ENCODE data around the gene CDH5.

CDH5 gene

DNA sequence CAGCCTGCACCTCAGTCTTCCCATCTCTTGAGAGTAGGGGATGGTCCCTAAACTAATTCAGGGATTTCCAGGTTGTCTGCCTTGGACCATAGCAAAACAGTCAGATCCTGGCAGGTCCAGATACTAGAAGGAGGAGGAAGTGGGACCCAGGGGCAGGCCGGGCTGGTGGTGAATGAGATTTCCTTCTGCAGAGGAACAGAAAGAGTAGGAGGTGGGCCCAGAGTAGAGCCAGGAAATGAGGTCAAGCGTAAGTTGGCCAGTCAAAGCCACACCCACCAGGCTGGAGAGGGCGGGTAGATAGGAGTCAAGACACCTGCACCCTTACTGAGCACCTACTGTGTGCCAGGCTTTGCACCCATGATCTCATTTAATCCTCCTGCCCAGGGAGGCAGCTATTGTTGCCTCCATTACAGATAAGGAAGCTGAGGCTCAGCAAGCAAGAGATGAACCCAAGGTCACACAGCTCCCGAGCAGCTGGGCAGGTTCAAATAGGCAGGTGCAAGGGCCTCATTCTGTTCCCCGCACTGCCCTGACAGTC lies 2.6 kb downstream of the CDH5 start:
- peak; percentile 26 for DNase-seq (ENCODE audit: low read depth, low spot score)
- H3K4me3 ChIP-seq (ENCODE audit: low read length): no peak overlapping the region

DNA sequence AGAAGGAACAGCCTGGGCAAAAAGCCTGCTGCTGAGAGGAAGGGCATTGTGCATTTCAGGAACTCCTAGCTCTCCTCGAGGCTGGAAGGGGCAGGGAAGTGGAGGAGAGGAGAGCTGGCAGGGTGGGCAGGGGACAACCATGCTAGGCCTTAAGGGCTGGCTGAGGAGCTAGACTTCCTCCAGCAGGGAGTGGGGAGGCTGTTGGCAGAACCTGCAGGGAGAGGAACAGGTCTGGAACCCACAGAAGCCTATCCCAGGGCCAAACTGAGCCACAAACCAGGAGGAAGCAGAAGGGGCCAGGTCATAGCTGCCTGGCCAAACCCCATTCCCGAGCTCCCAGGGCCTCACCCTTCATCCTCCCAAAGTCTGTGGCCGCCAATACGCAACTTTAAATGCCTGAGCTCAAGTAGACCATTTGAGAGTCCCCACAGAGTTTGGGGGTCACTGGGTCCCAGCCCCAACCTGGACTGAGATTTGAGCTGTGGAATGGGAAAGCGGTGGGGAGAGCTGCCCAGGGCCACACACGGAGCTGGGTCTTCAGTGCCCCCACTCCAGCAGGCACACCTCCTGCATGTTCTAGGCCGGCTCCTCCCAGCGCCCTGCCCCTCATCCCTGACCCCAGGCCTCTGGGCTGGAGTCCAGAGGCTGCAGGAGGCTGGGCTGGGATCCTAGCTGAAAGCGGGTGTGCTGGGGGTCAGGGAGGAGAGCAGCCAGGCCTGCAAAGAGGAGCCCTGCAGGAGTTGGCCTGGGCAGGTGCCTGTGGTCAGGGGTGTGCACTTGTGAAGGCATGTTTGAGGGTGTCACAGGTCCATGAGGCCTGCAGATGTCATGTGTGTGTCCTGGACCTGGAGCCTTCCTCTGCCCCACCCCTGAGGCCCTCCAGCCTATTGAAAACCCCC lies 4.5 kb downstream of the CDH5 start:
- no peak overlapping the region for H3K4me3 ChIP-seq (ENCODE audit: low read length)
- no peak for DNase-seq (ENCODE audit: low read depth, low spot score)

DNA sequence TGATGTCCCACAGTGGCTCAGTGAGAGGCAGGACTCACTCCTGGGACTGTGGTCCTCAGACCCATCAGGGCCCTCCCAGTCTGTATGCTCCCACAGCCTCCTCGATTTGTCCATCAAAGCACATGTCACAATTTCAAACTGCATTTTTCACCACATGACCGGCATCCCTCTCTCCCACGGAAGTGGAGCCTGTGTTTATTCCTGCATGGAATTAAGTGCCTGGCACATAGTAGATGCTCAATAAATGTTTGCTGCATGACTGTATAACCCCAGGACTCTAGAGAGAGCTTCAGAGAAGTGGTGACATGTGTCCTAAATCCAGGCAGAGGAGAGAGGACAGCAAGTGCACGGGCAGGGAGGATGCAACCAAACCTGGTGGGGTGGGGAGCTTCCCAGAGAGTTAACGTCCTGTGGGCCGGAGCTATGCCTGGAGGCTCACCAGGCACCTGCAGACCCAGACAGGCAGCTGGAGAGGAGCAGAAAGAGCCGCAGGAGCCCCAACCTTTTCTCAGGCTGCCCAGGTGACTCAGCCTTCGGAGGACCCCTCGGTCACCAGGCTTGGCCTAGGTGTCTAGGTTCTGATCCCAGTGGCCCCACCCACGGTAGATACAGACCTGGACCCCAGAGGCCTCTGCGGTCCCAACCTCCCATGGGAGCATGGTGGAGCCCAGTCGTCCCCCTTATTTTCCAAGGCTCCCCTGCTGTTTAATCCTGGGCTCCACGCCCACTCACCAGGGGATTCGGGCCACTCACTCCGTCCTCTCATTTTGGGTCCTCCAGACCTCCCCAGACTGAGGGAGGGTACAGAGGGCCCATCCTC lies 5.8 kb downstream of the CDH5 start:
- no peak overlapping the region for H3K4me3 ChIP-seq (ENCODE audit: low read length)
- no peak for DNase-seq (ENCODE audit: low read depth, low spot score)

DNA sequence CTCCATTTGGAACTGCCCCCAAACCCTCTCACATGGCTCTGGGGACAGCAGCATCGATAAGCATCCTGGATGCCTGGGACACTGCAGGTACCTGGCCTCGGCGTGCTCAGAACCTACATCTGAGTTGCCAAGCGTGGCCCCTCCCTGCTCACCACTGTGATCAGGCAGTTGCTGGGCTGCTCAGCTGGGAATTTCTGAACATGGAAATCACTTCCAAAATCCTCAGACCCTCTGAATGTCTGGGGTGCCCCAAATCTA lies 6.3 kb downstream of the CDH5 start:
- DNase-seq (ENCODE audit: low read depth, low spot score): no peak
- H3K4me3 ChIP-seq (ENCODE audit: low read length): no peak overlapping the region

DNA sequence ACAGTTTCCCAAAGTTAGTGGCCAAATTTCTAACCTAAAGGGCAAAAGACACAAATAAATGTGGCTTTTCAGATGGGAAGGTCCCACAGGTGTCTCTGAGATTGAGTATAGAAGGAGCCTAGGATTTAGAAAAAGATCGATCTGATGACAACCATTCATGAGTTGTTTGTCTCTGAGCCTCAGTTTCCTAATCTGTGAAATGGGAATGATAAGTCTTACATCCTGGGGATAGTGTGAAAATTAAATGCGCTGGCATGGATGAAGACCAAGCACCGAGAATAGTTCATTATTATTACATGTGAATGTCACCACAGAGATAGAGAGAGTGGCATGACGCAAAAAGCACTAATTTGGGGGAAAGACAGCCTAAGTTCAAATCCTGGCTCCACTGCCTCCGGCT lies 7.2 kb downstream of the CDH5 start:
- DNase-seq (ENCODE audit: low read depth, low spot score): no peak
- H3K4me3 ChIP-seq (ENCODE audit: low read length): no peak overlapping the region

DNA sequence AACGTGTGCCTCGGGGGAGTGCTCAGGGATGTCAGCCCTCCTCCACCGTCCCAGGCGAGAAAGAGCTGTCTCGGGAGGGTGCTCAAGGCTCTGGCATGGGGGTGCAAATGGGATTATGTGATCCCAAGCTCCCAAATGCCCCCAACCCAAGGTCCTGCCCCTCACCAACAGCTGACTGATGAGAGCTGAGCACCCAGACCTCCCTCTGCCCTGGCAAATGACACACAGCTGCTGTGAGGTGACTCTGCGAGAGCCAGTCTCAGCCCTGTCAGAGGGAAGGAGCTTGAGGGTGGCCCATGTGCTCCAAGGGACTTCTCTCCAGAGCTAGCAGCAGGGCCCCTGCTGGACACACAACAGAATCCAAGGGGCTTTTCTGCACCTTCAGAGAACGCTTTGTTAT lies 7.7 kb downstream of the CDH5 start:
- no peak overlapping the region for H3K4me3 ChIP-seq (ENCODE audit: low read length)
- DNase-seq (ENCODE audit: low read depth, low spot score): no peak

DNA sequence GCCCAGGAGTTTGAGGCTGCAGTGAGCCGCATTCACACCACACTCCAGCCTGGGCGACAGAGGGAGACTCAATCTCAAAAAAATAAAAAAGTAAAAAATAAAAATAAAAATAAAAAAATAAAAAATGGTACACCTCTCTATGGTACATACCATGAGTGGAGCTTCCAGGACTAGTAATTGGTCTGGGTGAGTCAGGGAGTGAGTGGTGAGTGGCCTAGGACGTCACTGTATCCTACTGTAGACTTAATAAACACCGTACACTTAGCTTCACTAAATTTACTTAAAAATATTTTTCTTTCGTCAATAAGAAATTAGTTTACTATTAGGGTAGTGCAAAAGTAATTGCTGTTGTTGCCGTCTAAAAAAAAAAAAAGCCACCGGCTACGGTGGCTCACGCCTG lies 9.0 kb downstream of the CDH5 start:
- no peak overlapping the region for H3K4me3 ChIP-seq (ENCODE audit: low read length)
- no peak for DNase-seq (ENCODE audit: low read depth, low spot score)

DNA sequence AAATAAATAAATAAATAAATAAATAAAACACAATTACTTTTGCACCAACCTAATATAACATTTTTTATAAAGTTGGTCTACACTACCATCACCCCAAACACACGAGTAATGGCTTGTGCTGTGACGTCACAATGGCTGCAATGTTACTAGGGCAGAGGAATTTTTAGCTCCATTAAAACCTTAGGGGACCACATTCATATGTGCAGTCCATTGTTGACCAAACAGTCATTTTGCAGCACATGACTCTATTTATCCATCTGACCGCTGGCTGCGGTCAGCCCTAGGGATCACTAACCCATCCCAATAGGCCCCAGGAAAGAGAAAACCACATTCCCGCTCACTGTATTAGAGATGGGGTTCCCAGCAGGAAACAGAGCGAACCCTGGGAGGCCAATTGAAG lies 9.6 kb downstream of the CDH5 start:
- H3K4me3 ChIP-seq (ENCODE audit: low read length): no peak overlapping the region
- no peak for DNase-seq (ENCODE audit: low read depth, low spot score)

DNA sequence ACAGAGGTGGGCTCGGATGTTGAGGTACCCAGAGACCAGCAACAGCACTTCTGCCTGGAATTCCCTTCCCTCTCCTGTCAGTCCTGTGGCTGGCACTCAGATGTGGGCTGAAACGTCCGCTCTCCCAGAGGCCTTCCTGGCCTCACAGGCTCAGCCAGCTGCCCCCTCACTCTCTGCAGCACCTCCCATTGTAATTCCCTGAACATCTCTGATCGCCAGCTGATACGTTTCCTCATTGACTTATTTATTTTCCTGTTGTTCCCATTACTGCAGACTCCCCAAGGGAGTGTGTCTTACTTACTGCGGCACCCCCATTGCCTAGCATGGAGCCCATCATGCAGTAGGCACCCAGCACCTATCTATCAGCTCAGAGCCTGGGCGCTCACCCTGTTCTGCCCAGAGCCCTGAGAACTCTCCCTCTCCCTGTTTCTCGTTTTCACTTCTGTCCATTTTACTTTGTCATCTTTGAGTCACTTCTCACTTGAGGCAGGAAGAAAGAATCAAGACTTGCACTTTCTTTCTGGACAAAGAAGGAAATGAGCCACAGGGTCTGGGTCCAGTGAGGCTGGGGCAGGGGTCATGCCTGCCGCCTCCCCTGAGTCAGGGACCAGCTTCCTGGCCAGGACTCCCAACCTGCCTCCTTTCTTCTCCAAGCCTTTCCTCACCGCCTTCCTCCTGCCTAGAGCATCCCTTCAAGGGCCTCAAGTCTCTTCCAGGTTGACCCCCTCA lies 10.2 kb downstream of the CDH5 start:
- no peak overlapping the region for H3K4me3 ChIP-seq (ENCODE audit: low read length)
- no peak for DNase-seq (ENCODE audit: low read depth, low spot score)

DNA sequence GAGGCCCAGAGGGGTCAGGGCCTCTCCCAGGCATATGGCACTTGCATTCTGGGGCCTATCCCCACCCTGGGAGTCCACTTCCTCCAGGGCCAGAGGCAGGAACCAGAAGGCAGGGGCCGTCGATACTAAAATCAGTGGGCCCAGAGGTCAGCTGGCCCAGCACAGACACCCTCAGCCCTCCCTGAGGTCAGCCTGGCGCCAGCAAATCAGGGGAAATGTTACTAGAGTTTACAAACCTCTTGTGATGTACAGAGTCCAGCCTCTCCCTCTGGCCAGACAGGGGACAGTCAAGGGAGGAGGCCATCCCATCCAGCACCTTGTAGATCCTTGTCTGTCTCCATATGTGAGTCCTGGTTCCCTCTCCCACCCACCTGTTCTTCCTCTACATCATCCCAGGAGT lies 10.8 kb downstream of the CDH5 start:
- DNase-seq (ENCODE audit: low read depth, low spot score): no peak
- no peak overlapping the region for H3K4me3 ChIP-seq (ENCODE audit: low read length)

DNA sequence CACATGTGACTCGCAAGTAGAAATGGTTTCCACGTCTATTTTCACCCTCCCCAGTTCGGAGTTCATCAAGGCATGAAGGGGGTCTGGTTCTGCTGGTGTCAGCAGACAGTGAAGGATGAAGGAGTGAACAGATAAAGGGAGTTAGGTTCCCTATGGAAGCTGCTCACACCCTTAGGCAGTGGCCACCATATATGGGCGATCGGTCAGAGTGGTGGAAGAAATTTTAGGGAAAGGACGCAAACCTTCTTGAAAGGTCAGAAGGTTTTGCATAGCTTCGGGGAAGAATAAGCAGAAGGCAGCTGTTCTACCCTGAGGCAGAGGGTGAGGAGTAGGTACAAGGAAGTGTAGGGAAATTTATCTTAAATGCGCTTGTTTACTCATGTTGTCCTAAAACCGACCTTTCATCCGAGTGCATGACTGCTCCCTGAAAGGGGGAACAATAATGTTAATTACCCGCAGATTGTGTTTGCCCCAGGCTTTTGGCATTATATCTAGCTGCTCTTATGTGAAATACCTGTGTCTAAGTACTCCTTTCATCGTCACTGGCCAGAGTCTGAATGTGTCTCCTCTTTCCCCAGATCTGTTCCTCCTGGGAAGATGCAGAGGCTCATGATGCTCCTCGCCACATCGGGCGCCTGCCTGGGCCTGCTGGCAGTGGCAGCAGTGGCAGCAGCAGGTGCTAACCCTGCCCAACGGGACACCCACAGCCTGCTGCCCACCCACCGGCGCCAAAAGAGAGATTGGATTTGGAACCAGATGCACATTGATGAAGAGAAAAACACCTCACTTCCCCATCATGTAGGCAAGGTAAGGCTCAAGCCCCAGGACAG lies 12.5 kb downstream of the CDH5 start:
- no peak for DNase-seq (ENCODE audit: low read depth, low spot score)
- no peak overlapping the region for H3K4me3 ChIP-seq (ENCODE audit: low read length)

DNA sequence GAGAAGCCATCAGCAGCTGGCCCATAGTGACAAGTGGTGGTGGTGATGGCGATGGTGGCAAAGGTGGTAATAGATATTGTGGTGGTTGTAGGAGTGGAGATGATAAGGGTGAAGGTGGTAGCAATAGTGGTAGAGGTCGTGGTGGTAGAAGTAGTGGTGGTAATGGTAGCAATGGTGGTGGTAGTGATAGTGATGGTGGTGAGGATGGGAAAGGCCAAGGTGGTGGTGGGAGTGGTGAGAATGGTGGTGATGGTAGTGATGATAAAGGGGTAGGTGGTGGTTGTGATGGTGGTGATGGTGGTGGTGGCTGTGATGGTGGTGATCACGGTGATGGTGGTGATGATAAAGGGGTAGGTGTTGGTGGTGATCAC lies 13.1 kb downstream of the CDH5 start:
- no peak overlapping the region for H3K4me3 ChIP-seq (ENCODE audit: low read length)
- DNase-seq (ENCODE audit: low read depth, low spot score): no peak

DNA sequence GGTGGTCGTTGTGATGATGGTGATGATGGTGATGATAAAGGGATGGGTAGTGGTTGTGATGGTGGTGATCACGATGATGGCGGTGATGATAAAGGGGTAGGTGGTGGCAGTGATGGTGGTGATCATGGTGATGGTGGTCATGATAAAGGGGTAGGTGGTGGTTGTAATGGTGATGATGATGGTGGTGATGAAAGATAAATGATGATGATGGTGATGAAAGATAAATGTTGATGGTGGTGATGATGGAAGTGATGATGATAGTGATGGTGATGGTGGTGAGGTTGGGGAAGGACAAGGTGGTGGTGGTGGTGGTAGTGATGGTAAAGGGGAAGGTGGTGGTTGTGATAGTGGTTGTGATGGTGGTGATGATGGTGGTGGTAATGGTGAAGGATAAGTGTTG lies 13.9 kb downstream of the CDH5 start:
- no peak overlapping the region for H3K4me3 ChIP-seq (ENCODE audit: low read length)
- DNase-seq (ENCODE audit: low read depth, low spot score): no peak

DNA sequence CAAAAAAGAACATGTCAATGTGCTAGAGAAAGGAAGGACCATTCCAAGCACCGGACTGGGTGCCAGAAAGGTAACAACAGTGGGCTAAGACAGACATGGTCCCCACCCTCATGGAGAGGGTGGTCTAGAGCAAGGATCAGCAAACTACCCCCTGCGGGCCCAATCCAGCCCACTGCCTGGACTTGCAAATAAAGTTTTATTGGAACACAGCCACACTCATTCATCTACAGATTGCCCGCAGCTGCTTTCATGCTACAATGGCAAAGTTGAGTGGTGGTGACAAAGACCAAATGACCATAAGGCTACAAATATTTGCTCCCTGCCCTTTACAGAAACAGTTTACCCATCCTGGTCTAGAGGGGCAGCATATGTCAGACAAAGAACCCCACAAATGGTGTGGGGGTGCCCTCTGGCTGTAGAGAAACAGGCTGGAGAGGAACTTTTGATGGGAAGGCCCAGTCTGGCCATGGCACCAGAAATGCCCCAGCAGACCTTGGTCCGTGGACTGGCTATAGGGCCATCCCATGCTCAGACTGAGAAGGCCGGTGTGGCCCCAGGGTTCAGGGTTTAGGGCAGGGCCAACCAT lies 15.2 kb downstream of the CDH5 start:
- no peak for DNase-seq (ENCODE audit: low read depth, low spot score)
- no peak overlapping the region for H3K4me3 ChIP-seq (ENCODE audit: low read length)

DNA sequence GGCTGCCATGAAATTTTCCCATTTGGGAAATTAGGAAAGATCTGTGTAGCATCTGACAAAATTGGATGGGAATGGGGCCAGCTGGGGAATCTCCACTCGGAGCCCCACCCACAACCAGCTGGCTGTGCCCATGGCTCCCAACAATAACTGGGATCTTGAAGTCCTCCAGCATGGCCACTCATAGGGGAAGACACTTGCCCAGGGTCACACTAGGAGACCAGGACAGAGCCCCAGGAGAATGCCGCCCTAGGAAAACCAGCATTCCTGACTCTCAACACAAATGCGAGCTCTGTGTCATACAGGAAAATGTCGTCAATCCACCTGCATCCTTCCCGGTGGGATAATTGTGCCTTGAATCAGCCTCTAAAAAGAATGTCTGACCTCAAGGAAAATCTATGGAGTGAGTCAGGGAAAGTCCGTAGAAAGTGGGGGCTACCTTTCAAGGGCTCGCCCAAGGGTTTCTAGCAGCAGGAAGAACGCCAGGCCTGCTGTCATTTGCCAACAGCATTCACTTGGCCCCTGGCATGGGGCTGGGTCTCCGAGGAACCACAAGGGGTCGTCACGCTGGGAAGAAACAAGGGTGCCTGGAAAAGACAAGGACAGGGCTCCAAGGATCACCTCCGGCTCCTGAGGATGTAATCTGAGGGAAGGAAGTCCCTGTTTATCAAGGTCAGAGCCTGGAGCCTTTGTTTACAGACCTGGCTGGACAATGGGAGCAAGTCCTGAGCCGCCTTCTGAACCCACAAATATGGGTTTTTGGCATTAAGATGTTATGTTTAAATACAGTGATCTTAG lies 15.9 kb downstream of the CDH5 start:
- DNase-seq (ENCODE audit: low read depth, low spot score): no peak
- H3K4me3 ChIP-seq (ENCODE audit: low read length): no peak overlapping the region

DNA sequence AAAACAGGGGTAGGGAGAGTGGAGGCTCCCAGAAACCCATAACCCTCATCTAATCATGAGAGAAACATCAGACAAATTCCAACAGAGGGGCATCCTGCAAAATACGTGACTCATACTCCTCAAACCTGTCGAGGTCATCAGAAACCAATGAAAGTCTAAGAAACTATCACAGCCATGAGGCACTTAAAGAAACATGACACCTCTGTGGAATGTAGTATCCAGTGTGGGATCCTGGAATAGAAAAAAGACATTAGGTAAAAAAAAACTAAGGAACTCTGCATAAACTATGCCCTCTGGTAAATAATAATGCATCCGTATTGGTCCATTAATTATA lies 16.4 kb downstream of the CDH5 start:
- no peak overlapping the region for H3K4me3 ChIP-seq (ENCODE audit: low read length)
- no peak for DNase-seq (ENCODE audit: low read depth, low spot score)

DNA sequence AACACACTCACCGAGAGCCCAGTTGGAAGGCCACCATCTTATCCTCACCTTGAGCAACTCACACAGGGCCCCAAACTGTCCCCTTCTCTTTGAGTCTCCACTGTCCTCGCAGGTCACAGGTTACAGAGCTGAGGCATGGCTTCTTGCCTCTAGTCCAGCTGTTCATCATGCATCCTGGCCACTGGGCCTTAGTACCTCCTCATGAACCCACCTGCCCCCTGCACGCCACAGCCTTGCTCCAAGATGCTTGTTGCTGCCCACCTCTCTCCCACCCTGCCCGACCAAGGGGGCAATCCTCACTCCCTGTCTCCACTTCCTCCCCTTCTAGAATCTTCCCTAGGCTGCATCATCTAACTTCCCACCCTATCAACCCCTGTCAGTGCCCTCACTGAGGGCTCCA lies 17.1 kb downstream of the CDH5 start:
- no peak for DNase-seq (ENCODE audit: low read depth, low spot score)
- no peak overlapping the region for H3K4me3 ChIP-seq (ENCODE audit: low read length)

DNA sequence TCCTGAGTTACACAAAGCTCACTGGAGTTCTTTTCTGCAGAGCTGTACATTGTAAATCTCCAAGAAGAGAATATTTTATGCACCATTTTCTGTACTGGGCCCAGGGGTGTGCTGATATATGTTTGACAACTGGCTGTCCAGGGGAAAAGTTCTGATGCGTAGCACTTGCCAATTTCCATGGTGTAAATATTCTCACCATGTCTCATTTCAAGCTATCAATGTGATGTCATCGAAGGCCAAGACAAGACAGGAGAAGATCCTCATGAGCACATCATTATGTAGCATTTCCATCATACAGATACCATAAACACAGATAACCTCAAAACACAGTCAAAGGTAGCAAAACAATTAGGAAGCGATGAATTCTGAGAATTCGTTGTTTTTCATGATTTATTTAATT lies 18.9 kb downstream of the CDH5 start:
- no peak overlapping the region for H3K4me3 ChIP-seq (ENCODE audit: low read length)
- no peak for DNase-seq (ENCODE audit: low read depth, low spot score)
